GM18498 (cell line): Measurements from ENCODE around the gene NOD1.
"Not testable (repeated sequence)": the region's sequence is repeated elsewhere in the genome, so short reads cannot be mapped to it uniquely, and the experiment has no call there.

ENCODE experiments used
- ATAC-seq: cut with Tn5 transposase; IDR thresholded peaks from one replicate; pipeline ENCODE4 v1.9.1; 2021; ENCODE audit warnings: mild to moderate bottlenecking, moderate library complexity; ENCODE audit not compliant: unreplicated experiment

Gene NOD1

DNA sequence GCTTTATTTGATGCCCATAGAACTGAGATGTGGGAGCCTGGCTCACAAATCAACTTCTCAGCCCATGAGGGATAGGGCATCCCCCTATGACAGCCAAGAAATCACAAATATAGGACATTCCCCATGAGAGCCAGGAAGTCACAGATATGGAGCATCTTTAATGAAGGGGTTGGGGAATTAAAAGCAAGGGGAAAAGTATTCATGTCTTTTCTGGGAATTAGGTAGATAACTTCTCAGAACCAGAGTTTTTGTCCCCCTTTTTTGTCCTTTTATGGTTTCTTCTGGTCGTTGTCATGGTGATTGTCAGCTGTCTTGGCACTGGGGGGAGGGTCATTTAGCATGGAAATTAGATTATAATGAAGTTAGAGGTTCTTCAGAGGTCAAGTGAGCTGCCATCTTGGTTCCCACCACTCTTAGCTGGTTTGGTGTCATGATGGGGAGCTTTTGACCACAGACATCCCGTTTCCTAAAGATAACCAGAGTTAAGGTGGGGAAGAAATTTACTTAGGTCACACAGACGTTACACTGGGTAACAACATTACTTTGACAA, 56.9 kb downstream of the NOD1 start:
- ATAC-seq = no peak

DNA sequence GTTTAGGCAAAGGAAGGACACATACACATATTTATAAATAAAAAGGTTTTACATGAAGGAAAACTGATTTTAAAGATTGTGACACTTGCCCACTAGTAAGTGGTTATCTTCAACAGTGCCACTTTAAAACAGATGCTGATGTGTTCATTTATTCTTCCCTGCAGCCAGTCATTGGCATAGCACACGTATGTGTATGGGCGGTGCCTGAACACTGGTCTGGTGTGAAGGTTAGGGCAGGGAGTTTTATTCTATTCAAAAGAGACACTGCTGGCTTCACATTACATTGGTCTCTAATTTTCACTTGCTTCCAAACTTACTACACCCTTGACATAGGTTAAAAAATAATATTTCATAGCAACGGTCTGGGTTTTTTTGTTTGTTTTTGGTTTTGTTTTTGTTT, 57.9 kb downstream of the NOD1 start:
- ATAC-seq = no peak

DNA sequence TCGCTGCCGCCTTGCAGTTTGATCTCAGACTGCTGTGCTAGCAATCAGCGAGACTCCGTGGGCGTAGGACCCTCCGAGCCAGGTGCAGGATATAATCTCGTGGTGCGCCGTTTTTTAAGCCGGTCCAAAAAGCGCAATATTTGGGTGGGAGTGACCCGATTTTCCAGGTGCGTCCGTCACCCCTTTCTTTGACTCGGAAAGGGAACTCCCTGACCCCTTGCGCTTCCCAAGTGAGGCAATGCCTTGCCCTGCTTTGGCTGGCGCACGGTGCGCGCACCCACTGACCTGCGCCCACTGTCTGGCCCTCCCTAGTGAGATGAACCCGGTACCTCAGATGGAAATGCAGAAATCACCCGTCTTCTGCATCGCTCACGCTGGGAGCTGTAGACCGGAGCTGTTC, 58.5 kb downstream of the NOD1 start:
- ATAC-seq = not testable (repeated sequence)

DNA sequence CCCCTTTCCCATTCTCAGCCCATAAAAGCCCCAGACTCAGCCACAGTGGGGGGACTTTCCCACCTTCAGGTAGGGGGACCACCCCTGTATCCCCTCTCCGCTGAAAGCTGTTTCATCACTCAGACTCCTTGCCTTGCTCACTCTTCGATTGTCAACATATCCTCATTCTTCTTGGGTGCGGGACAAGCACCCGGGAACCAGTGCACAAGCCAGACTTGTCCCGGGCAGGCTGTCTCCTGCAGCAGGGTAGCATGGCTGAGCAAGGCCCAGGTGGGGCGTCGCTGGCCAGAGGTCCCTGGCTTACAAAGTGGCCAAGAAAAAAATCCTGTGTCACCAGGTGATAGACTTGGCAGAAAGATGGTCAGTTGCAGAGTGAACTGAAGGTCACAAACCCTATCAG, 64.7 kb downstream of the NOD1 start:
- no peak for ATAC-seq

DNA sequence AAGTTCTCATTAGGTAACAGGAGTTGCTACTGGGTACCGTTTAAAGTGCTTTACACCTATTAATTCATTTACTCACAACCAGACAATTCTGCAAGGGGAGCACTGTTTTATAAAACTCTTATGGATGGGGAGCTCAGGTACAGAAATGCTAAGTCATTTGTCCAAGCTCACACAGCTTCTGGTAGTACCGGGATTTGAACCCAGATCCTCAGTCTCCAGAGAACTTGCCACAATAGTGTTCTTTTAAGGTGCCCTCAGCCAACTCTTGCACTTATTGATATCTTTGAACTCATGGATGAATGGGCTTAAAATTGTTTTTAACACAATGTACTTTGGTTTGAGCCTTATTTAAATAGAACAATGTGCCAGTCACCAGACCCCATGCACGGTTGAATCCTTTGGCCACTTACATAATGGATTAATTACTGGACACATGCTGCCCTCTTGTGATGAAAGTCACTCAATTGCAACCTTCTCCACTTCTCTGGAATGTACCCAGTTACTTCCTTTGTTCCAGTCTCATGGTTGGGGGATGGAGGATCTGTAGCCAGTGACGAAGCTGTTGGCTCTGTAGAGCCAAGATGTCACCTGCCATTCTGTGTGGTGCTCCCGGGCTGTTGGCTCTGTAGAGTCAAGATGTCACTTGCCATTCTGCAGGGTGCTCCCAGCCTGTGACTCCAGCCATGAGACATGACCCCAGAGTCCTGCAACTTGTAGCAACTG, 65.6 kb downstream of the NOD1 start:
- no peak for ATAC-seq

DNA sequence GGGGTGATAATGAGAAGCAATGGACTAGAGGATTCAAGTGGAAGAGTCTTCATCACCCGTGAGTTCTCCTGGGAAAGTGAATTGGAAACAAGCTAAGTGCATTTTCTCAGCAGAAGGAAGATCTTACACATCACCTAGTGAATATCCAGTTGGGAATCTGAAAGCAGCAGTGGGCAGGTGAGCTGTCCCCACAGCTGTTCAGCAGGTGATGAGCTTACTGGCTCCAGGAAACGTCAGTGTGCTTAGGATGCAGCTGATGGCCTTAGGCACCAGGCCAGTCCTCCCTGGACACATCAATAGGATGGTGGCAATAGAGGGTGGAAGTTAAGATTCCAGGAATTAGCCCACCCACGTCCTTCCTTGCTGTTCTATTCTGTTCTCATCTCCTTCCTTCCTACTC, 66.7 kb downstream of the NOD1 start:
- ATAC-seq = no peak

DNA sequence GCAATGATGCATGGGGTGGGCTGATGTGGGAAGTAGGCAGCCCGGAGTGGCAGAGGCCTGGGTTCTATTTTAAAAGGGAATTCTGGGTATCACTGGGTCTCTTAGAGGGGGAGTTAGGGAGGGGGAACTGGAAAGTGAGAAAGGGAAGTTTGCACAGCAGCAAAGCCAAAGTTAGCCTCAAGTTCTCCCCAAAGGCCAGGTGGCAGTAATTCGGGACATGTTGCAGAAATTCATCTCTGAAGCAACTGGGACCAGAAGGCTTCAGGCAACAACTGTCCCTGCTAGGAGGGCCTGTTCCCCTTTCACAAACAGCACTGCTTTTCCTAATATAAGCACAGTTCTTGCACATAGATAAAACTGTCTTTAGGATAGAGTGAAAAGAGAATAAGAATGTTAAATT, 67.4 kb downstream of the NOD1 start:
- no peak for ATAC-seq

DNA sequence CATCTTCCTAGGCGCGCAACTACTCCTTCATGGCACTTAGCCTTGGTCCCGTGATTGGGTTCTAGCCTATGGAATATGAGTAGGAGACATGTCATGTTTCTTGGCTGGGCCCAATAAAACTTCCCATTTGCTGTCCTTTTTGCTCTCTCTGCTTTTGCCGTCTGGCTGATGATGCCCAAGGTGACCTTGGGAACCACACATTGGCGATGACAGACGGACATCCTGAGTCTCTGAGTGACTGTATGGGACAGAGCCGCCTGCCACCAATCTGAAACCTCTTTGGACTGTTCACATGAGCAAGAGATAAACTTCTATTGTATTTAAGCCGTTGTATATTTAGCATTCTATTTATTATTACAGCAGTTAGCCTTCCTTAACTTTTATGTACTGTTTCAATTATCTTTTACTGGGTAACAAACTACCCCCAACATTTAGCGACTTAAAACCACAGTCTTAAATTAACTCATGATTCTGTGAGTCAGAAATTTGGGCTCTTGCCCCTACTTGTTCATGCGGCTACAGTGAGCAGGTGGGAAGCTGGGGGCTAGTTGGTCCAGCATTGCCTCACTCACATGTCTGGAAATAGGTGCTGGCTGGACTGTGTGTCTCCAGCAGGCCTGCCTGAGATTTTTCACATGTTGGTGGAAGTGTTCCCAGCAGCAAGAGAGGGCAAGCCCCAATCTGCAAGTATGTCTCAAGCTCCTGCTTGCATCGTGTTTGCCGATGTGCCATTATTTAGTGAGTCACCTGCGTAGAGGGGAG, 71.7 kb downstream of the NOD1 start:
- no peak for ATAC-seq

DNA sequence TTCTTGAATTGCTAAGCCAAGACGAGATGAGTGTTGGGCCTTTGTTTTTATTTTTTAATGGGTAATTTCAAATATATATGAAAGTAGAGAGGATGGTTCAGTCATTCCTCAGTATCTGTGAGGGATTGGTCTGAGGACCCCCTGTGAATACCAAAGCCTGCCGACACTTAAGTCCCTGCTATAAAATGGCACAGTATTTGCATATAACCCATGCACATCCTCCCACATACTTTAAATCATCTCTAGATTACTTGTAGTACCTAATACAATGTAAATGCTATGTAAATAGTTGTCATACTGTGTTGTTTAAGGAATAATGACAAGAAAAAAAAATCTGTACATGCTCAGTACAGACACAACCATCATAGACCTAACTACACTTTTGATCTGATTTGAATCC, 73.4 kb downstream of the NOD1 start:
- ATAC-seq = no peak

DNA sequence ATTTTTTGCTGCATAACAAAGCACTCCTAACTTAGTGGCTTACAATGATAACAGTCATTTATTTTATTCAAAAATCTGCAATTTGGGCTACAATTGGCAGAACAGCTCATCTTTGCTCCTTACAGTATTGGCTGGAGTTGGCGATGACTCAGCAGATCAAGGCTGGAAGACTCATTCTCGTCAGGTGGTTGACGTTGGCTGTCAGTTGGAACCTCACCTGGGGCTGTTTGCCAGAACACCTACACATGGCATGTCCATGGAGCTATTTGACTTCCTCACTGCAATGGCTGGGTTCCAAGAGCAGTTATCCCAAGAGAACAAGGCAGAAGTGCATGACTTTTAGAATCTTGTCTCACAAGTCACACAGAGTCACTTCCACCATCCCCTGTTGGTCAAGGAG, 75.1 kb downstream of the NOD1 start:
- ATAC-seq = no peak

DNA sequence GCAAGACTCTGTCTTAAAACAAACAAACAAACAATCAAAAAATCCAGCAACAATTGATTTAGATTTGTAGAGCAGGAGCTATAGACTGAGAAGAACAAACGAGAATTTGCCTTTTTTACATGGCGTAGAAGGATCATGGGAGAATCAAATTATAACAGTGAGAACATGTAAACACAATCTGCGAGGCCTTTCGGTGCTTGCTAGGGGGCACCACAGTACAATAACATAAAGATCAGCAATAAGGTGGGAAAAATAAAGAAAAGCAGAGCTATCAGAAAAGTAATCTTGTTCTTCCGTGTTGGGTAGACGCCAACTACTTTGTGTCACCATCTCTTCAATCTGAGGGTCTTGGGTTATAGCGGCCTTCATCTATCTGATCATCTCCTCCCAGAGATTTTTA, 82.2 kb downstream of the NOD1 start:
- ATAC-seq = no peak

DNA sequence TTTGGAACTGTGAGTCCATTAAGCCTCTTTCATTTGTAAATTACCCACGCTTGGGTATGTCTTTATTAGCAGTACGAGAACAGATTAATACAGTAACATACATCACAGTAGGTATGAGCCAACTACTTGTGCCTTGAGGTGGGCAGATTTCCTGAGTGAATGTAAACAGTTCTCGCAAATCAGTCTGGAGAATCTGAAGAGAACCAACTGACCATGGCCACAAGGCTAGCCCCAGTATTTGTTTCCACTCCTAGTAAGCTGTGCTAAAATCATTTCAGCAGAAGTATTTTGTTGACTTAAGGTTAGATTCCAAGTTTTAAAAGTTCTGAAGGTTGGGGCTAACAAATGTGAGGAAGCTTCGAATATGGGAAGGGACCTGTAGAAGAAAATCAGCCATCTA, 82.9 kb downstream of the NOD1 start:
- no peak for ATAC-seq

DNA sequence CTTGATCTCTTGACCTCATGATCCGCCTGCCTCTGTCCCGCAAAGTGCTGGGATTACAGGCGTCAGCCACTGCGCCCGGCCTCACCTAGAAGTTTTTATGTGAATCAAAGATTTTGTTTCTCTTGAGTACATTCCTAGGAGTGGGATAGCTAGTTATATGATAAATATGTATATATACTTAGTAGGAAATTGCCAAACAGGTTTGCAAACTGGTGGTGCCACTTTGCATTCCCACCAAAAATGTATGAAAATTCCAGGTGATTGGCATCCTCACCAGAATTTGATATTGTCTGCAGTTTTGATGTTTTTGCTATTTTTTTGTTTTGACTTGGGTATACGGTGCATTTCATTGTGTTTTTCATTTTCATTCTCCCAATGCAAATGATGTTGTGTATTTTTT, 86.8 kb downstream of the NOD1 start:
- no peak for ATAC-seq

DNA sequence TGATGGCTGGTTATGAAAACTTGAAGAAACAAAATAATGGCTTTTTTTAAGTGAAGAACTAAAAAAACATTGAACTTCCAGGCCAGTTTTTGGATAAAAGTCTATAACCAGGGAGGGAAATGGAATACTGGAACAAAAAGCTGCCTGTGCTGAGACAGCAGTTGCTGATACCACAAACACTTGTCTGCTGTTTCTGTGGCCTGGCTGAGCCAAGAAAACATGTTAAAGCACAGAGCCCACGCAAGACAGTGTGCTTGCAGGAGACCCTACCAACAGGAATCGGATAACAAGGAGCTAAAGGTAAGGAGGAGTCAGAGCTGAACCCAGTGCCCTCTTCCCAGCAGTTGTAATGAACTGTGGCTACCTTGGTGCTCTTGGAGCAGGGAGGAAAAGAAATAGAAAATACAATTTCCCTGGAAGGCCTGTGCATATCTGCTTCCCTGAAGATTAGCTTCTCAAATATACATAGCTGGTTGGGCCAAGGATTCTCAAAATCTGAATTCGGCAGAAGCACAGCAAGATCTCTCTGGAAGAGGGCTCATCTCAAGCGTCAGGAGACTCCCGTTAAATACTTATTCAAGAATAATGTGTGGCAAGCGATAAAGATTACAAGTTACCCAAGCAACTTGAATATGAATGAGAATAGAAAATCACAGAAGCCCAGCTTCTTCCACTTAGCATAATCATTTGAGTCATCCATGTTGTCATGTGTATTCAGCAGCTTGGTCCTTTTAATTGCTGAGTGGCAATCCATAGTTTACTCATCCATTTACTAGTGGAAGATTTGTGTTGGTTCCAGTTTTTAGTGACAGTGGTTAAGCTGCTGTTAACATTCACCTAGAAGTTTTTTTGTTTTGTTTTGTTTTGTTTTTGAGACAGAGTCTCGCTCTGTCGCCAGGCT, 87.6 kb downstream of the NOD1 start:
- no peak for ATAC-seq

DNA sequence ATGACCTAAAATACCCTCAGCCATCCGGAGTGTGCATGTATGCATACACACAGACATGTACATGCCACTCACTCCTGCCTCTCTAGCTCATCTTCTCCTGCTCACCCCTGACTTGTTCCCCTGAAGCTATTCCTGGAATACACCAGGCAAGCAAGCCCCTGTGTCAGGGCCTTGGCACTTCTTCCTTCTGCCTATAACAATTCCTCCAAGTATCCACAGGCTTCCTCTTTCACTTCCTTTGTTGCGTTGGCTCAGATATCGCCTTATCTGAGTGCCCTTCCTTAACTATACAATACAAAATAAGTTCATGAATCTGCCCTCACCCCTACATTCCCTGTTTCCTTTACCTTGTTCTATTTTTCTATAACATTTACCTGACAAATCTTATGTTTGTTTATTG, 88.8 kb downstream of the NOD1 start:
- no peak for ATAC-seq

DNA sequence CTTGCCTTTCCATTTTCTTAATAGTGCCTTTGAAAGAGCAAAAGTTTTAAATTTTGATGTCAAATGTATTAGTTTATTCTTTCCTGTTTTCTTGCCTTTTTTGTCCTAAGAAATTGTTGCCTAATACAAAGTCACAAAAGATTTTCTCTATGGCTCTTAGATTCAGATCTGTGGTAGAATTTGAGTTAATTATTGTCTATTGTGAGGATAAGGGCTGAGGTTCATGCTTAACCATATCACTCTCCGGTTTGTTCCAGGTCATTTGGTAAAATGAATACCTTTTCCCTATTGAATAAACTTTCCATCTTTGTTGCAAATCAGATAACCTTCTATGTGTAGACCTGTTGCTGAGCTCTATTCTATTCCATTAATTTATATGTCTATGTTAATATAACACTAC, 96.0 kb downstream of the NOD1 start:
- ATAC-seq = no peak

DNA sequence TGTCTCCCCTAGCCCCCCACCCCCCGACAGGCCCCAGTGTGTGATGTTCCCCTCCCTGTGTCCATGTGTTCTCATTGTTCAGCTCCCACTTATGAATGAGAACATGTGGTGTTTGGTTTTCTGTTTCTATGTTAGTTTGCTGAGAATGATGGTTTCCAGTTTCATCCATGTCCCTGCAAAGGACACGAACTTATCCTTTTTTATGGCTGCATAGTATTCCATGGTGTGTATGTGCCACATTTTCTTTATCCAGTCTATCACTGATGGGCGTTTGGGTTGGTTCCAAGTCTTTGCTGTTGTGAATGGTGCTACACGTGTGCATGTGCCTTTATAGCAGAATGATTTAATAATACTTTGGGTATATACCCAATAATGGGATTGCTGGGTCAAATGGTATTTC, 97.8 kb downstream of the NOD1 start:
- not testable (repeated sequence) for ATAC-seq

DNA sequence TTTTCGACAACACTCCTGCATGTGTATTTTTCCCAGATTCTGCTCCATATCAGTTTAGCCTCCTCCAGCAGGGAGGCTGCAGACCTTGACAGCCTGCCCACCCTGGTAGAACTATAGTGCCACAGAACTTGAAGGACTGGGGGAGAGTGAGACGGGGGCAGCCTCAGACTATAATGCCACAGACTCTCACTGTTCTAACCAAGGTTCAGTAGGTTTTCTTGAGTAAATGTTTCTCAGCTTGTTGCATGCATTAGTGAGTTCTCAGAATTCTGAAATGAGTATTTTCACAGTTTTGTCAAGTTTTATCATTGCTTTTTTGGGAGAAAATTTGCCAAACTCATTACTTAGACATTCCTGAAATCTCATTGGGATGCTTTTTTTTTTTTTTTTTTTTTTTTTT, 98.3 kb downstream of the NOD1 start:
- ATAC-seq = no peak

DNA sequence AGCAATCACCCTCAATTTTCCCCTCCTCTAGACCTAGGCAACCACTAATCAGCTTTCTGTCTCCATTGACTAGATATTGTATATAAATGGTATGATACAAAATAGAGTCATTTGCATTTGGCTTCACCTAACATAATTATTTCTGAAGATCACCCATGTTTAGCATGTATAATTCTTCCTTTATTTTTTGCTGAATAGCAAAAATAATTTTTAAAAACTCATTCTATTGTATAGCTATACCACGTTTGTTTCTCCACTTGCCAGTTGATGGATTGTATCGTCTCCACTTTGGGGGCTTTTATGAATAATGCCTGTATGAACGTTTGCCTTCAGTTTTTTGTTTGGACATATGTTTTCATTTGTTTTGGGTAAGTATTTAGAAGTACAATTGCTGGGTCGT, 98.8 kb downstream of the NOD1 start:
- ATAC-seq = no peak

DNA sequence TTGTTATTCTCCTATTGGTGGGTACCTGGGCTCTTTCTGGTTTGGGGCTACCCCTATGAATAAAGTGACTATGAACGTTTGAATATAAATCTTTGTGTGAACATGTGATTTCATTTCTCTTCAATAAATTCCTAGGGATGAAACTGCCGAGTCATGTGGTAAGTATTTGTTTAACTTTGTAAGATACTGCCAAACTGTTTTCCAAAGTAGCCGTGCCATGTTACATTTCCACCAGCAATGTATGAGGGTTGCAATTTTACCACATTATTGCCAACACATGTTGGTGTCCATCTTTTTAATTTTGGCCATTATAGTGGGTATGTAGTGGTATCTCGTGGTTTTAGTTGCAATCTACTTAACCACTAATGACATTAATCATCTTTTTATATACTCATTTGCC, 99.5 kb downstream of the NOD1 start:
- ATAC-seq = no peak

DNA sequence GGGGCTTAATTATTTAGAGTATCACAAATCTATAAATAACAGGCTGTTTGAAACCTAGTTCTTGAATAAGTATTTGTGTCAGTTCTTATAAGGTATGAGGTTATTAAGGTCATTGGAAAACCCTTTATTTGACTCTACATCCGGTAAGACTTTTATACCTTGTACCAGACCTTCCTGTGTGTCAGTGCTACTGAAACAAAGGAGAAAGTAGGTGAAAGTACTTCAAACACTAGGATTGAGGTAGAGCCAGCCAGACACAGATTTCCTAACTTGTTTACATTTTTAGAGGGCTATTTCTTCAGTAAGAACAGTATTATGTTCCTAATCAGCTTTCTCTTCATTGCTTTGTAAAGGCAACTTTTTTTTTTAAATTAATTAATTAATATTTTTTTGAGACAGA, 100.3 kb downstream of the NOD1 start:
- ATAC-seq = no peak
